HG03095 (cell line): ENCODE data around the gene C3.
"Not testable (repeated sequence)": the region's sequence is repeated elsewhere in the genome, so short reads cannot be mapped to it uniquely, and the experiment has no call there.

Source experiments
- ATAC-seq: cut with Tn5 transposase; IDR thresholded peaks from one replicate; pipeline ENCODE4 v1.9.1; 2021; ENCODE audit warnings: moderate library complexity; ENCODE audit not compliant: unreplicated experiment

The C3 gene

GRCh38 chr19:6720369-6721137 lies at the start of gene C3:
C3 (minus strand) TSS chr19:6720650; CDS start chr19:6720589, 61 bp downstream.
- ATAC-seq = no peak

DNA sequence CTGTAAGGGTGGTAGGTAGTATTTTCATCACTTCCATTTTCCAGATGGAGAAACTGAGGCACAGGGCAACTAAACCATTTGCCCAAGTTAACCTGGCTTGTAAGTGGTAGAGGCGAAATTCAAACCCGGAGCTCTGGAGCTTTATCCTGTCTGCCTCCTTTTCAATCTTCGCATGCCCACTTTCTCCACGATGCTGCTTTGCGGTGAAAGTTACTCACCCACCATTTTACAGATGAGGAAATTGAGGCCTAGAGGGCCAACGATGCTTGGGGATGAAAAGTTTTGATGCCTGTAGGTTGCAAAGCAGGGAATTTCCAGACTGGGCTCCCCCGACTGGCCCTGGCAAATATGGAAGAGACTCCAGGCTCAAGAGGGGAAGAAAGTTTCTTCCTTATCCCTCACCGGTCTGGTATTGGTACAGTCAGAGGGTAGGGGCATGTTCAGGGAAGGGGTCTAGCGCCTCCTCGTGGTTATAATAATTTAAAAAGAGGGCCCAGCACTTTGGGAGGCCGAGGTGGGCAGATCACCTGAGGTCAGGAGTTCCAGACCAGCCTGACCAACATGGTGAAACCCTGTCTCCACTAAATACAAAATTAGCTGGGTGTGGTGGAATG lies 48.7 kb upstream of the C3 start:
- ATAC-seq = no peak

DNA sequence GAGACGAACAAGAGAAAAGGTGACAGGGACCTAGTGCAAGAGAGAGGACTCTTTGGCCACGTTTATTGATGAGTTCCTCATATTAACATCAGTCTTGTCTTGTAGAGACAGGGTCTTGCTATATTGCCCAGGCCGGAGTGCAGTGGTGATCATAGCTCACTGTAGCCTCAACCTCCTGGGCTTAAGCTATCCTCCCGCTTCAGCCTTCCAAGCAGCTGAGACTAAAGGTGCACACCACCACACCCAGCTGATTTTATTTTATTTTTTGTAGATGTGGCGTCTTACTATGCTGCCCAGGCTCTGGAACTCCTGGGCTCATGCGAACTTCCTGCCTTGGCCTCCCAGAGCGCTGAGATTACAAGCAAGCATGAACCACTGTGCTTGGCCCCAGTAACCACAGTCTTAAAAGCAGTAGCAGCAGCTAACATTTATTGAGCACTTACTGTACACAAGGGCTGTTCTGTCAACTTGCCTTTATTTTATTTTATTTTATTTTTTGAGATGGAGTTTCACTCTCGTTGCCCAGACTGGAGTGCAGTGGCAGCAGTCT lies 47.9 kb upstream of the C3 start:
- ATAC-seq = no peak

DNA sequence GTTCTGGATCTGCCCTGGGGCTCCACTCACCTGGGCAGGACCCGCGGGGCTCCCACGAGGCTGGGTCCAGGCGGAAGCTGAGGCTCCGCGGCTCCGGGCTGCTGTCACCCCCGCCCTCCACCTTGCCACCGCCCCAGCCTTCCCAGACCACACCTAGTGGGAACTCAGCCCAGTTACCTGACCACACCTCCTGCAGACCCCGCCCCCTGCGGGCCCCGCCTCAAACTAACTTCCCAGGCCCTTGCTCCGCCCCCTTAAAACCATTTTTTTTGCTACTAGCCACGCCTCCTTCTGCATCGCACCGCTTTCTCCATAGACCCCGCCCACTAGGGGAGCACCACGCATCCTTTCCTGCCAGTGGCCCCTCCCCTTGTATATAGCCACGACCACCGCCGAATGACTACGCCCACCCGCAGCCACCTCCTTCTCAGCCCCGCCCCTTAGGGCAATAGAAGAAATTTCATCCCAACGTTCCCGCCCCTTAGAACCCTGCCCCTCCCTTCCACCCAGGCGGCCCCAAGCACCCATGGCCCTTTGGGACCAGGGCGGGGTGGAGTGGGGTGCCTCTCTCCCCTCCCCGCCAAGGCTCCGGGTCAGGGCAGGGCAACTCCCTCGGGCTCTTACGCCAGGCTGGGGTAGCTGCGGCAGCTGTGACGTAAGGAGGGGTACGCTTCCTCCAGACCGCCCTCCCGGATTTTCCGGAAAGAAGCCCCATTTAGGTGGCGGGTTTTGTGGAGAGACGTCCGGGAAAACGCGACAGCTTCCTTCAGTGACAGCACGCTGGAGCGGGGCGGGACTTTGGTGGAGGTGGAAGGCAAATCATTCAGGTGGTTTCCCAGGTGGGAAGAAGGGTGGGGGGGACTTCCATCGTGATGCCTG lies 47.1 kb upstream of the C3 start, which contains the start of gene SH2D3A:
Gene SH2D3A, minus strand, starts transcription at position 79 of the 879 bp plus-strand sequence. CDS start 3,687 bp downstream, outside the sequence.
- ATAC-seq = peak; percentile 62

DNA sequence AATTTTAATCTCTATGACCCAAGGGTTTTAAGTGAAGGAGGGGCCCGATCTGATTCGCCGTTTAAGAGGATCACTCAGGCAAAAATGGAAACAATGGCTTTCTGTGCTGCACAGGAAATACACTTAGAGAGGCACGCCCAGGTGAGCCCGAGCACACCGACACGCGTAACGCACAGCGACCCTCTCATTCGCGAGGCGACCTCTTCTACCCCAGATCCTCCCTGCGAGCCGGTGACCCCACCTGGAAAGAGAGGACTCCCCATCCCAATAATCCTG lies 46.6 kb upstream of the C3 start:
- peak; percentile 7 for ATAC-seq

DNA sequence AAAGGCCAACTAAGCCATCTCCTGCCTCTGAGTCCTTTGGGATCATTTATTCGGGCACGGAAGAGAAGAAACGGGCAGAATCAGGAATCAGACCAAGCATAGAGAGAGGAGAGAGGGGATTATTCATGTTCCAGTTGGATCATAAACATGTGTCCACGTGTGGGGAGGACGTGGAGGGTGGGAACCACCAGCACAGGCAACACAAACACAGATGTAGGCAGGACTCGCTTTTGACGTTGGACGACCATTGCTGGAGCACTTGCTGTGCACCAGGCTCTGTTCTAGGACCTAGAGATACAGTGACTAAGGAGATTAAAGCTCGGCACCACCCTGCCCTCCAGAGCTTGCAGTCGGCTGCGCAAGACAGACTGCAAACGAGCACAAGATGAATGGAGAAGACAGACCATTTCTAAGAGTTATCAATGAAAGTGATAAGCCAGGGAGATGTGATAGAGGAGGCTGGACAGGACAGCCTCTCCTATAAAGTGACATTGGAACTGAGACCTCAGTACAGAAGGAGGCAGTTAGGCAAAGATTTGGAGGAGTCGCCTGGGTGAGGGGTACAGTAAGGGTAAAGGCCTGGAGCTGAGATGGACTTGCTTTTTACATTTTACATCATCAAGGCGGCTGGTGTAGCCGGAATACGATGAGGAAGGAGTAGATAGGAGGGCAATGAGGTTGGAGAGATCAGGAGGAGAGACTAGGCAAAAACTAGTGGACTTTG lies 46.1 kb upstream of the C3 start:
- no peak for ATAC-seq

- ATAC-seq = no peak
These were observed 45.4 kb upstream of the C3 start for GRCh38 chr19:6765738-6766356.

GRCh38 chr19:6762253-6762797 lies 41.9 kb upstream of the C3 start:
- not testable (repeated sequence) for ATAC-seq

GRCh38 chr19:6761053-6761676 lies 40.7 kb upstream of the C3 start:
- no peak for ATAC-seq

DNA sequence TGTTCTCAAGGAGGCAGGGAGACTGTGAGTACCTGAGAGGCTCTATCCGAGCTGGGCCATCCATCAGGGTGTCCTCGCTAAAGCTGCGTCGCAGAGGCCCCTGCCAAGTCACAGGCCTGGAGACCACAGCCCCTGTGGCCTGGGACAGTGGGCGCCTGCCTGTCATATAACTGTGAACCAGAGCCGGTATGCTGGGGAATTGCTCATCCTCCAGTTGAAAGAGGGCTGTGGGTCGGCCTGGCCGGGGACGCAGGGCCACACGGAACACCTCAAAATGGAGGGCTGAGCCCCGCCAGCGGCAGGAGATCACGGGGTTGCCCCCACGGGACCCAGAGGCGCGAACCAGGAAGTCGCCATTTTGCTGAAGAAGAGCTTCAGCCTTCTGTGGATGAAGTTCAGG lies 40.2 kb upstream of the C3 start:
- ATAC-seq = no peak

GRCh38 chr19:6754653-6755463 lies 34.4 kb upstream of the C3 start:
- ATAC-seq = no peak

DNA sequence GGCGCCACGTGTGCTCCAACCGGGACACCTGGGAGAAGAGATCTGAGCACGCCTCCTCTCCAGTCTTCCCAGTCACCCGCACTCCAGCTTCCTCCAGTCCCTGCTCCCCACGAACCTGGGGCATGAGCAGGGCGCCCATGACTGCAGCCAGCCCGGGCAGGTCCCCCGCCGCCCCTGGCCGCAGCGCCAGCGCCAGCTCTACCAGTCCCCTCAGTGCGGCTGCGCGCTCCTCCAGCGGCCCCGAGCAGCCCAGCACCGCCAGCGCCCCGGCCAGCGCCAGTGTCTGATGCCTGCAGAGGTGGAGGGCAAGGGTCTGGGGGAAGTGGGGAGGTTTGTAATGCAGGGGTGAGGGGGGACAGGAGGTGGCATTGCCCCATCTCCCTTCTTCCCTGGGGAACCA lies 33.7 kb upstream of the C3 start:
- no peak for ATAC-seq

DNA sequence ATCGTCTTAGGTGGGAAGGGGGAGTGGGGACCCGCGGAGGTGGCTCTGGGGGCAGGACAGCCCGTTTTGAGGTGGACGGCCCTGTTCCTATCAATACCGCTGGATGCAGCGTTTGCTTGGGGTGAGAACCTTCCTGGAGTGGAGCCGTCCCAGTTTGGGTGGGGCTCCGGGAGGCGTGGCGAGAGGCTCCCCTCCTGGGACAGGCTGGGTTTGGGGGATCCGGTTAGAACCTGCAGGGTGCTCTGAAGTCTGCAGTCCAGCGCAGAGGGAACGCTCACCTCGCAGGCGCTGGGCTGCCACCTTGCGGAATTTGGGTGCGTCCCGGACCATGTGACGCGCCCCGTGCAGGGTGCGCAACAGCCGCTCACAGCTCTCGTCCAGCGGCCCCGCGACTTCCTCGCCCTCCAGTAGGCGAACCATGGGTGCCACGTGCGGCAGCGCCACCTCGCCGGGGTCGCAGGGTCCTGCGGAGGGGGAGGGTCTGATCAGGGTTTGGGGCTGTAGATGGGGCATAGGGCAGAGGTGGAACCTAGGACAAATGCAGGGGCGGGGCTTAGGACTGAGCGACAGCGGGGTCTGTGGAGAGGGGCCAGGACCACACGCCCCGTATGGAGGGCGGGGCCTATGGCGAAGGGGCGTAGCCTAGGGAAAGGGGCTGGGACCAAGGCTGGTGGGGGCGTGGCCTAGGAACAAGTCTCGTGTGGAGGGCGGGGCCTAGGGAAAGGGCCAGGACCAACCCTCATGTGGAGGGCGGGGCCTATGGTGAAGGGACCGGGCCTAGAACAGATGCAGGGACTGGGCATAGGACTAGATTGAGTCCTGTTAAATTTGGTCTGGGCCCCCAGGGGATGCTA lies 33.0 kb upstream of the C3 start:
- ATAC-seq = peak; percentile 74

- no peak for ATAC-seq
These were observed 32.1 kb upstream of the C3 start for GRCh38 chr19:6752256-6753177.

DNA sequence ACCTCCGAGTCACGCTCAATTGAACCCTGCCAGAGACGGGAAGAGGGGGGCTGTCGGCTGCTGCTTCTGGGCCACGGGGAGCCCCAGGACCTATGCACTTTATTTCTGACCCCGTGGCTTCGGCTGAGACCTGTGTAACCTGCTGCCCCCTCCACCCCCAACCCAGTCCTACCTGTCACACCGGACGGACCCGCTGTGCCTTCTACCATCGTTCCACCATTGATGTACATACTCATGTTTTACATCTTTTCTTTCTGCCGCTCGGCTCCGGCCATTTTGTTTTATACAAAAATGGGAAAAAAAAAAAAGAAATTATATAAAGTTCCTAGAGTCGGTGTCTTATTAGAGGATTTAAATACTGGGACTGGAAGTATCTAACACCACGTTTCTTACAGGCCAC lies 30.7 kb upstream of the C3 start:
- no peak for ATAC-seq

DNA sequence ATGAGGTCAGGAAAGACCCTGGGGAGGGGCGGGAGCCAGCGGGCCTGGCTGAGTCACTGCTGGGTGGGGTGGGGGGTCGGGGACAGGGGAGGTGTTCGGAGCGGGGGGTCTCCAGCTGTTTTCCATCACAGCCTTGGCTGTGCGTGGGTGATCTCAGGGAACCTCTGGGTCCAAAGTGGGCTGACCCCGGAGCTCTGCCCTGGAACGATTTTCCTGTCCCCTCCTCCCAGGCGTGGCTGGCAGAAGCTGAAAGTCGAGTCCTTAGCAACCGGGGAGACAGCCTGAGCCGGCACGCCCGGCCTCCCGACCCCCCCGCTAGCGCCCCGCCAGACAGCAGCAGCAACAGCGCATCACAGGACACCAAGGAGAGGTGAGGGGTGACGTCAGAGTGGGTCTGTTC lies 29.6 kb upstream of the C3 start:
- no peak for ATAC-seq

- not testable (repeated sequence) for ATAC-seq
These were observed 28.1 kb upstream of the C3 start for GRCh38 chr19:6748543-6748942.
